Femur (tissue), 1 donor: ENCODE data around the gene ARHGEF10L.

Experiments used
- DNase-seq: peaks from one replicate; pipeline ENCODE4 v3.0.0-alpha.2; 2017

Gene ARHGEF10L

GRCh38 chr1:17594690-17595601 lies 55.4 kb downstream of the ARHGEF10L start:
- no peak for DNase-seq

DNA sequence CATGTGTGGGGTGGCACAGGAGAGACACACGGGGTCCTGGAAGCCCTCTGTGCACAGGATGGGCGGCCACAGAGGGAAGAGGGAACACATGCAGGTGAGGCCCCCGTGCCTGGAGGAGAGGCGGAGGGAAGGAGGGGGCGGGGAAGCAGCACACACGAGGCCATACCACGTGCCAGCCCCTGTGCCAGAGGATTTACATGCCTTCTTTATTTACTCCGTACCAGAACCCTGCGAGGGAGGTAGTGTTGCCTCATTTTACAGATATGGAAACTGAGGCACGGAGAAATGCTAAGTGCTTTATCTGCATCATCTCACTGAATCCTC lies 56.1 kb downstream of the ARHGEF10L start:
- no peak for DNase-seq

- no peak for DNase-seq
Observed at GRCh38 chr1:17596186-17596585, 56.7 kb downstream of the ARHGEF10L start.

- no peak for DNase-seq
Observed at GRCh38 chr1:17596651-17597509, 57.4 kb downstream of the ARHGEF10L start.

DNA sequence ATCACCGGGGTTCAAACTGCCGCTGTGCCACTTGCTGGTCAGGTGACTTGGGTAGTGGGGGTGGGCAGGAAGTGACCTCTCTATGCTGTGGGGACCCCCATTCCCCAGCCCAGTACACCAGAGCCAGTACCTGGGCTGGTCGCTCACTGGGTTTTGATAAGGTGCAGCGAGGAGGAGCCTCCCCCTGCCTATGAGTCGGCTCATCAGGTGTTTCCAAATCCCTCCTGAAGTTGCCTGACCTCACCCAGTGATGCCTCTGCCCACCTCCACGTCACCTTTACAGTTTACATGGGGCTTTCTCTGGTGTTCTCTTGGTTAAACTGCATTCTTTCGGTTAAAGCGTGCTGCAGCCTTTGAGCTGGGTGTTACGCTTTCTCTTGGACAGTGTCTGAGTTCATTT lies 58.2 kb downstream of the ARHGEF10L start:
- no peak for DNase-seq

GRCh38 chr1:17598251-17598650 lies 58.8 kb downstream of the ARHGEF10L start:
- no peak for DNase-seq

GRCh38 chr1:17599291-17599953 lies 59.9 kb downstream of the ARHGEF10L start:
- DNase-seq, result no peak

DNA sequence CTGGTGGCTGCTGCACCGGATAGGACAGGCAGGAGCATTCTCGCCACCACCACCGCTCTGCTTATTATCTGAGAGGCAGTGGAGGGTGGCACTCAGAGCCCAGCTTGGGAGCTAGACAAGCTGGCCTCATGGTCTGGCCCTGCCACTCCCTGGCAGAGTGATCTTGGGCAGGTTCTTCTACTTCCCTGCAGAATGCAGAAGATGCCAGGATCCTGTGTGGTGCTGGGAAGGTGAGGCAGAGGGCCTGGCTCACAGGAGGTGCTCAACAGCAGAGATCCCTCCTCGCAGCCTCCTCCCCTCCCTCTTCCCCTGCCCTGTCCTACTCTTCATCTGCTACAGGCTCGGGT lies 60.4 kb downstream of the ARHGEF10L start:
- no peak for DNase-seq

- no peak for DNase-seq
Observed at GRCh38 chr1:17600321-17600720, 60.8 kb downstream of the ARHGEF10L start.

DNA sequence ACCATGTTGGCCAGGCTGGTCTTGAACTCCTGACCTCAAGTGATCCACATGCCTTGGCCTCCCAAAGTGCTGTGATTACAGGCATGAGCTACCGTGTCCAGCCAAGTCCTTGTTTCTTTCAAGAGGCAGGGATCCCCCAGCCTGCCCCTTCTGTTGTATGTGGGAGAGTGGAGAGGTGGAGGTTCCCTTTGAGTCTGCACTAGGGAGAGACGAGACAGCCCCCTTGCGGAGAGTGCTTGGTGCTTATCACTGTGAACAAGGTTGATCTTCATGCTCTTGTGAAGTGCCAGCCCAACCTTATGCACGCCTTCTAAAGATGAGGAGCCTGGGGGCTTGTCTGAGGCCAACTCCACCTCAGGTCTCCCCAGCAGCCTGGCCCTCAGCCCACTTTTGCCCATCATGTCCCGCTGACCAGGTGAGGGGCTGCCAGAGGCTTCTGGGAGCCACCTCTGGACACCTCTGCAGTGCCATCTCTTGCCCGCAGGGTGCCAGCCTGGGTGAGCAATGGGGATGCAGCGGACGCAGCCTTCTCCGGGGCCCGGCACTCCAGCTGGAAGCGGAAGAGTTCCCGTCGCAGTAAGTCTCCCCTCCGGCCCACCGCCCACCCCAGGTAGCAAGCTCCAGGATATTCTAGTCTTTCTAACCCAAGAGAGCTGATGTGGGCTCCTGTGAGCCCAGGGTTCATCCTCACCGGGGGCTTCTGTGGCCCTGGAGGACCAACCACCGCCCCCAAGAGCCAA lies 62.3 kb downstream of the ARHGEF10L start:
- no peak for DNase-seq

DNA sequence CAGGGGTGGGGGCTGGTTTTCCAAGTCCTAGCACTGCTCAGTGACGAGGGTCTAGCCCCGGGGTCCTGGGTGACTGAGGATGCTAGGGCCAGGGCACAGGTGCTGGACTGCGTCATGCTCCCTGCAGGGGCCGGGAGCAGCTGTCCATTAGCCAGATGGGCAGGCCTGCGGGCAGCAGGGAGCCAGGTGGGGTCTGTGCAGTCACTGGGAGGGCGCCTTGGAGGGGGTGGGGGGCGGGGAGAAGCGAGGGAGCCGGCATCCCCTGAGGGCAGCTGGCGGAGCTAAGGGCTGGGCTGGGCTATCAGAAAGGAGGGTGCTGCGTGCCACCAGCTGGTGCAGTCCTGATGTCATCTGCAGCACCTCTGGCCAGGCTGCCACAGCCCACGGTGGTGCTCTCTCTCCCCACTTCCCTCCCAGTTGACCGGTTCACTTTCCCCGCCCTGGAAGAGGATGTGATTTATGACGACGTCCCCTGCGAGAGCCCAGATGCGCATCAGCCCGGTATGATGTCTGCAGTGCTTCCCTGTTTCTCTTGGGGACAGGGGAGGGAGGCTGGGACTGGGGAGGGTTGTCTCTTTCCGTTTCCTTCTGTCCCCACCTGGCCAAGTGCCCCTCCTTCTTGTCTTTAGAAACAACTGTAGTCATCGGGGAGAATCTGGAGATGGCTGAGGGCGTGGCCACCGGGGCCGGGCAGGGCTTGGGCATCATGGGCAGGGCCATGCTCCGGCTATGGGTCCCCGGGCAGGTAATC lies 63.8 kb downstream of the ARHGEF10L start:
- no peak for DNase-seq

DNA sequence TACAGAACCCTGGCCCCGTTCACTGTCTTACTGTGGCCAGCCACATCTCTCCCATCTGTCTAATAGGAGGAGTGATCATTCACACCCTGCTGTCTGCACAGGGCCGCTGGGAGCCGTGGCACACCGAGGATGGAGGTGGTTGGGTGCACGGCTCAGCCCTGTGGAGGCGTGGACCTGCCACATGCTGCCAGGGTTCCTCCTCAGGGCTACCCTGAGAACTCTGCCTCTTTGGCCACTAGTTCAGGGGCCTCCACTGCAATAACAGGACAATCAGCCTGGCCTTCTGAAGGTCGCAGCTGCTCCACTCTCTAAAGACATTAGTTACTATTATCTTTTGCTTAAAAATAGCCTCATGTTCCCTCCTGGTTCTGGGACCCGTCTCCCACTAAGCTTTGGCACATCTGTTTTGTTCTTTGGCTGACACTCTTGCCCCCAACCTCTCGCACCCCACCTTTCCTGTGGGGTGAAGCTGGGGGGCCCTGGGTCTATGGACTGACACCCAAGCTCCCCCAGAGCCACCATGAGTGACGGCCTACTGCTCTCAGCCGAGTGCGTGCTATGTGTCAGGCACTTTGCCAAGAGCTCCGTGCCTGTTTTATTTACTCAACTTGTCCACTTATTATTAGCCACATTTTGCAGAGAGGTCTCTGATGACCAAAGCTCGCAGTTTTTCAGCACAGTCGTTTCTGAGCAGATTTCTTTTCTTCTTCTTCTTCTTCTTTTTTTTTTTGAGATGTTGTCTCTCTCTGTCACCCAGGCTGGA lies 66.3 kb downstream of the ARHGEF10L start:
- DNase-seq, result no peak

DNA sequence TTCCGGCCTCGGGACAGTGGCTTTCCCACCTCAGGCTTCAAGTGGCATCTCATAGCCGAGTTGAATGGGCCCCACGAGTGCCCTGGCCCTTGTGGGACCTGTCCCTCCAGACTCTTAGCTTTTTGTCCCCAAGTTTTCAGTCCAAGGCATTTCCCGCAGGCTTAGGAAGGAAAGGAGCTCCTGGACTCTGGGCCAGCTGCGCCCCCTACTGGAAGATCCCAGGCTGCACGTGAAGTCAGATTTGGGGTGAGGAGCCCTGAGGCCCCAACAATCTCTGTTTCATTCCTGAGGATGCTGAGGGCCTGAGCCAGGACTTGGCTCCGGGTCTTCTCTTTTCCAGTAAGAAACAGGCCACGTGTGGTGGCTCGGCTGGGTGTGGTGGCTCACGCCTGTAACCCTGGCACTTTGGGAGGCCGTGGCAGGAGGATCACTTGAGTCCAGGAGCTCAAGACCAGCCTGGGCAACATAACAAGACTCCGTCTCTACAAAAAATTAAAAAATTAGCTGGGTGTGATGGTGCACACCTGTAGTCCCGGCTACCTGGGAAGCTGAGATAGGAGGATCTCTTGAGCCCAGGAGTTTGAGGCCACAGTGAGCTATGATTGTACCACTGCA lies 67.4 kb downstream of the ARHGEF10L start:
- peak; percentile 79 for DNase-seq

DNA sequence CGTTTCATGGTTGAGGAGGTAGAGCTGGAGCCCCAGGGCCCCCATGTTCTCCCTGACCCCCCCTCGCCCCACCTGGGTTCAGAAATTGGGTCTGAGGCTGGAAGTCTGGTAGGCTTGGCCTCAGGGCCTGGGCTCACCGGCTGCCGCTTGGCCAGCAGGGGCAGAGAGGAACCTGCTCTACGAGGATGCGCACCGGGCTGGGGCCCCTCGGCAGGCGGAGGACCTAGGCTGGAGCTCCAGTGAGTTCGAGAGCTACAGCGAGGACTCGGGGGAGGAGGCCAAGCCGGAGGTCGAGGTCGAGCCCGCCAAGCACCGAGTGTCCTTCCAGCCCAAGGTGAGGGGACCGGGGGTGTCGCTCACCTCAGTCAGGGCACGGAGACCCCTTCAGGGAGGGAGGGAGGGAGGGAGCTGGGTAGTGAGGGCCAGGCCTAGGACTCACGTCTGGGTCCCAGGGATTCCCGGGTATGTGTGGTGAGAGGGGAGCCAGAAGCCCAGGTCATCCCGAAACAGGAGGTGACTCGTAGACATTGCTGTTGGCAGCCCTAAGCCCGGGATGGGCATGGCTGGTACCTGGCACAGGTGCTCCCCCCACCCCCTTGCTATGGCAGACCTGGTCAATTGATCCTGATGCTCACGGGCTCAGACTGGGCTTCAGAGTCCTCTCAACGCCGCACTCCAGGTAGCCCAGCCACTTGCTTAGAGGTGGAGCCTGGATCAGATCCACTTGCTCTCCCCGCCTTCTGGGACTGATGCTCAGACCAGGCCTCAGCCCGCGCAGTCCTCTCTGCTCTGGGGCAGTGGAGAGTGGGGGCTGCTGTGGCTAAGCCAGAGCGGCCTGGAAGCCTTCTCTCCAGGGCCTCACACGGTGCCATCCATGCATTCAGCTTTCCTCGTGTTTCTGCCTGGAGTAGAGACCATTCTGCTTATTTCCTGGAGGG lies 68.4 kb downstream of the ARHGEF10L start:
- DNase-seq, result no peak

GRCh38 chr1:17609529-17609928 lies 70.0 kb downstream of the ARHGEF10L start:
- DNase-seq, result no peak

DNA sequence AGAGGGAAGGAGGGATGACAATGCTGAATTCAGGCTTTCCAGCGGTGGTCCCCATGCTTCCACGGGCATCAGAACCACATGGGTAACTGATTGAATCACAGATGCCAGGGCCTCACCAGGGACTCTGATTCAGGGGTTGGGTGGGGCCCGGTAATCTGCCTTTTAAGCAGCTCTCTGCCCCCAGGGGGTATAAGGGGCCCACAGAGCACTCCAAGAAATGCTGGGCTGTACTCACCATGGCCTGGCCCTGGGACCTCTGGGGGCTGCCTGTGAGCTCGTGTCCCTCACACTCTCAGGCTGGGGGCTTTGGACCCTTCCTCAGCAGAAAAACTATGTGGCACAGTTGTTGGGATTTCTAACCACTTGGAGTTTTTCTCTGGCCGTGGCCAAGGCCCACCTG lies 70.6 kb downstream of the ARHGEF10L start:
- no peak for DNase-seq

DNA sequence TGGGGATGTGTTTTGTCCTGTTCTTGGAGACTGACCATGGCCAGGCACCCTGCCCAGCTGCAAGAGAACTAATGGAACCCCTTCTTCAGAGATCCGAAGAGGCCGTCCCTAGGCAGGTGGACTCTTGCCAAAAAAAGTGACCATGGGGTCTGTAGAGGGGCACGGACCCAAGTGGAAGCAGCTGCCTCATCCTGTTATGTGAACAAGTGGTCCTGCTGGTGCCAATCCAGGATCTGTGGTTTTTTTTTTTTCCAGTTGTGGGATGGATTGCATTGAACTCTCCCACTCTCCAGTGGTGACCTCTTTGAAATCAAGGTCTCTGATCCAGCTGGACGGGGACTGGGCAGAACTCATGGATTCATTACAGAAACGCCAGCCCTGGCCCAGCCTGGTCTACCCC lies 71.2 kb downstream of the ARHGEF10L start:
- DNase-seq, result no peak

DNA sequence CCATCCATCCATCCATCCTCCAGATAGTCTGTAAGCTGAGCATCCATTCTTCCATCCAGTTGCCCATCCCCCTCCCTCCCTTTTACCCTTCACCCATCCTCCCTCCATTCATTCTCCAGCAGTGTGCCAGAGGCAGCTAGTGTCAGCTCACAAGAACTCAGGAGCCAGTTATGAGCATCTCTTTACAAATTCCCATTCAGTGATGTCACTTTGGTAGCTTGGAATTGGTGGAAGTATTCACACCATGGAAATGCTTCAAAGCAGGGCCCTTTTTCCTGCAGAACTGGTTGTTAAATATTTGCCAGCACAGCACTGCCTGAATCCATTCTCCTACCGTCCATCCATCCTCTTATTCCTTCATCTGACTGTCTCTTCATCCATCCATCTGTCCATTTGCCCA lies 72.5 kb downstream of the ARHGEF10L start:
- no peak for DNase-seq

- DNase-seq, result no peak
Observed at GRCh38 chr1:17612831-17613230, 73.3 kb downstream of the ARHGEF10L start.

GRCh38 chr1:17614586-17614985 lies 75.1 kb downstream of the ARHGEF10L start:
- DNase-seq, result no peak
